Kidney glomerular epithelial cell (primary cell): Measurements from ENCODE around the gene DENND1B.

Experiments used
- DNase-seq: peaks from one replicate; lab custom pipeline; 2025; lab: John Stamatoyannopoulos, UW

DENND1B gene

DNA sequence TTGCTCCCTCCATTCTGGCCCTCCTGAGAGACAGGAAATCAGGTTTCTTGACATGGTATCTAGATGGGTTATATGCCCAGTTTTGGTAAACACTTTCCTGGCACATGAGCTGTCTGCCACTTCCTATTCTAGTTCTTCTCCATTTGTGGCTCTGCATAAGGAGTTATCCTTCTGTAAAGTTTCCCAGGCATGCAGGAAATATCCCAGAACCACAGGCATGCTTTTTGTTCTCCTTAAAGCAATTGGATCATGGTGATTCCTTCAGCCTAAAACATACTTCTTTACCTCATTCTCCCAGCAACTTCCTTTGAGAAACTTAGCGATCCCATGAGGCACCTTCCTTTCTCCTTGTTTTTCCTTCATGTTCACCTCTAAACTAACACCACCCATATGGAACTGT lies 307.4 kb downstream of the DENND1B start:
- no peak for DNase-seq

DNA sequence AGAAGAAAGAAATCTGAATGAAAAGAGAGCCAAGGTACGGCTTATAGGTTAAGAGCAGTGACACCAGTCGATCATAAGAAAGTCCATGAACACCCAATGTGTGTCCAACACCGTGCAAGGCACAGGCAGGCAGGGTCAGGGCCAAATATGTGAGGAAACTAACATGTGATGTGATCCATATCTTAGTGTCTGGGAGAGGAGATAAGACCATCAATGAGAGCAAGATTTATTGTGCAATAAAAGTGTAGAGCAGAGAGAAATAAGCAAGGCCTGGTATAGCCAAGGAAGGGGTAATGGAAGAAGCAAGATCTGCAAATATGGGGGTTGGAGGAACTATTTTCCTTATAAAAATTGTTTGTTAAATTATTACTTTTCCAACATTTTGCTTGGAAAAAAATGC lies 308.5 kb downstream of the DENND1B start:
- DNase-seq = no peak

DNA sequence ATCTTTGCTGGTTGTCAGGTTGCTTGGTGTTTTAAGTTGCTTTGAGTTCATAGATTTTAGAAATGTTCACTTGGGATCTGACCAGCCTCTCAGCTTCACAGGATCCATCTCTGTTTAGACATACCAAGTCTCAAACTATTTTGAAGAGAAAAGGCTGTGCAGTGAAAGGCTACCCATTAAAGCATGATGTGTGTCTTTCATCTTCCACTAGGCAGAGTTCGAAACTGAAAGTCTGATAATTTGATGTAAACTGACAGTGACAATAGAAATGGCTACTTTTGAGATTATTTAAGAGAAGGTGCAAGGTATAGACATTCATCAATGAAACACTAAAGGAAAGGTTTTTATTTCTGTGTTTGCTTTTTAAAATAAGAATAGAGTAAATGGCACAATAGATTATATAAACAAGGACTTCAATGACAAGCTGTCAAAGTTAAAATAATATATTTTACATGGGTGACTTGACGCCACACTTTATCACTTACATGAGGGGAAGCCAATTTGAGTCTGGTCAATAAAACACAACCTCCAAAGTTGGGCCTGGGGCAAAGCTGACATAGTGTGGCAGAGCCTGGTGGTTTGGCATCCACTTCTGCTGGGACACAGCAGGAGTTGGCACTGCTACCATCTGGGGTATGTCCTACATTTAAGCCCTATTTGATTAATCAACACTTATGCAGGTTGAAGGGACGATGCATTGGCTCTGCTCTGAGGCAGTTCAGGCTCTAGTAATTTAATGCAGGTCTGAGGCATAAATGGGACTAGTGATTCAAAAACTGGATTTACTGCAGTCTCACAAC lies 309.6 kb downstream of the DENND1B start:
- DNase-seq = no peak

DNA sequence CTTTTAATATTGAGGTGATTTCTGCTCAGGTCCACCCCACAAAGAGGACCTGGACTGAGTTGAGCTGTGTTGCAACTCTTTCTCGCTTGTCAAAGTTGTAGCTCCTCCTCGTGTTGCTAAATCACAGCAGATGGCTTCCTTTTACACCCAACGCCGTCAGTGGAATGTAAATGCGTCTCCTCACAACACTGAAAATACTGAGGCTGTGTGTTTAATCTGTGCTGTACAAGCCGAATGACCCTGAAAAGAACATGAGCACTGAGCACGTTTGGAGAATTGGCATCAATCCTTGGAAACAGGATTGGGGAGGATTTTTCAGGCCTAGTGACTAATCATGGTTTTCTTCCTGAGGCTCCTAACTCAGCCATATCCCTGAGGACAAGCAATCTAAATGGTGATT lies 311.2 kb downstream of the DENND1B start:
- DNase-seq = no peak

DNA sequence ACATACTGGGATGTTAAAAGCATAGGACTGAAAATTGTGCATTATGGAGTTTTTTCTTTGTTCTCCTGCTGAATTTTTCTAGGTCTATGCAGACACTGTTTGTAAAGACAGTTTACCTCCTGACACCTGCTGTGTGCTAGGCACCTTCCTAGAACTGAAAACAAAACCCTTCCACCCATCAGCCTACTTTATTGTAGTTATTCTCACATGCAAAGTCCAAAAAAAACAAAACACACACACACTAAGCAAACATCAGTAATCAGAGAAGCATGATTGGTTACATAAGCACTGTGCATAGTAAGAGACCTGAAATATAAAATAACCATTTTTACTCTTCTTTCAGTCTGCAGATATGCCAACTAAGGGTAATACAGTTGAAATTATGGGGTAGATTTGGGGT lies 312.1 kb downstream of the DENND1B start:
- DNase-seq = no peak

DNA sequence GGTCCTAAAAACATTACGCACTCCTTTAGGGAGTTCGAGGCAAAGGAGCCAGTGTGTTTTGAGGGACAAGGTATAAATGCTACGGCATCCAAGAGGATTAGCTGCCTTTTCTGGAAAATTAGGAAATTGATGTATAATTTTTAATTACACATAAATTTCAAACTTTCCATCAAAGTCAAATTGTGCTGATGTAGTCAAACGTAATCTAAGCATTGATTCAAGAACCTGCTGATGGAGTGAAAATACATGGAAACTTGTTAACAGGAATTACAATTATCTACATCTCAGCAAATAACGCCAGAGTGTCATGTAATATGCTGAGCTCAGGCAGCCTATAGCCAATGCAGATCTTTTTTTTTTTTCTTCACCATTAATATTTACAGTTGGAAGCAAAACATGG lies 312.7 kb downstream of the DENND1B start:
- no peak for DNase-seq
